ENCODE measurements around the gene PSMD5.

DNA sequence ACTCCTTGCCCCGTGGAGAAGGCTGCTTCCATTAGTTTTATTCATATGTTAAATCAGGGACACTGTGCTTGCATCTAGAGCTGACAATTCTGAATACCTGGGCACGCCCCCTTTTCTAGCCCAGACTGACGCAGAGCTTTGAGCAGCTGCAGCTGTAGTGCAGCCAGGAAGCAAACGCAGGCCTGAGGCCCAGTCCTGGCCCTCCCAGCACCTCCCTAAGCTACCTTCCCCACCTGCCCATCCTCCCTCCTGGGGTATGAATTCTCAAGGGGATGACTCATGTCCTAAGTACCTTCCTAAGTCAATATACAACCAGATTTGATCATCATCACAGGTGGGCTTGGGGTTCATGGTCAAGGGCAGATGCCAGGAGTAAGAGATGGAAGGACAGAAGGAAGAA lies 30.8 kb upstream of the PSMD5 start:
- no peak for TF ChIP-seq CTCF (IDR thresholded peaks at IDR 0.05 in 2 of 3, conservative IDR thresholded peaks at IDR 0.05 in 1 of 3; ENCODE audit: insufficient read depth in 2 of 3, low read depth in 1 of 3, low read length in 3 of 3)
- TF ChIP-seq POLR2AphosphoS5 (IDR thresholded peaks at IDR 0.05; ENCODE audit: control insufficient read depth, insufficient read depth, low read depth, low read length) = no peak
- no peak; the same call in 1 of the 2 replicates for TF ChIP-seq POLR2AphosphoS2 (IDR thresholded peaks at IDR 0.05; ENCODE audit: low read length)
- no peak for TF ChIP-seq ZNF41 (CRISPR knock-in tag; conservative IDR thresholded peaks at IDR 0.05)
- no peak for TF ChIP-seq ZNF121 (CRISPR knock-in tag; conservative IDR thresholded peaks at IDR 0.05)
- TF ChIP-seq TBP (optimal IDR thresholded peaks at IDR 0.05; ENCODE audit: low read depth, low read length) = no peak
- no peak for TF ChIP-seq ZNF274 (IDR thresholded peaks at IDR 0.05; ENCODE audit: borderline replicate concordance, low read depth, low read length)
- TF ChIP-seq ELF1 (tag; IDR thresholded peaks at IDR 0.05) = no peak
- no peak for TF ChIP-seq SIN3A (IDR thresholded peaks at IDR 0.05; ENCODE audit: borderline replicate concordance in 2 of 2, control insufficient read depth in 1 of 2, low read depth in 2 of 2, low read length in 2 of 2)
- TF ChIP-seq POLR2A (conservative IDR thresholded peaks at IDR 0.05) = no peak
- no peak for TF ChIP-seq CHD2 (IDR thresholded peaks at IDR 0.05; ENCODE audit: low read depth, low read length)
- TF ChIP-seq, protein P1, sequence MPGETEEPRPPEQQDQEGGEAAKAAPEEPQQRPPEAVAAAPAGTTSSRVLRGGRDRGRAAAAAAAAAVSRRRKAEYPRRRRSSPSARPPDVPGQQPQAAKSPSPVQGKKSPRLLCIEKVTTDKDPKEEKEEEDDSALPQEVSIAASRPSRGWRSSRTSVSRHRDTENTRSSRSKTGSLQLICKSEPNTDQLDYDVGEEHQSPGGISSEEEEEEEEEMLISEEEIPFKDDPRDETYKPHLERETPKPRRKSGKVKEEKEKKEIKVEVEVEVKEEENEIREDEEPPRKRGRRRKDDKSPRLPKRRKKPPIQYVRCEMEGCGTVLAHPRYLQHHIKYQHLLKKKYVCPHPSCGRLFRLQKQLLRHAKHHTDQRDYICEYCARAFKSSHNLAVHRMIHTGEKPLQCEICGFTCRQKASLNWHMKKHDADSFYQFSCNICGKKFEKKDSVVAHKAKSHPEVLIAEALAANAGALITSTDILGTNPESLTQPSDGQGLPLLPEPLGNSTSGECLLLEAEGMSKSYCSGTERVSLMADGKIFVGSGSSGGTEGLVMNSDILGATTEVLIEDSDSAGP (CRISPR knock-in tag; IDR thresholded peaks at IDR 0.05) = no peak
- TF ChIP-seq MAFG (tag; conservative IDR thresholded peaks at IDR 0.05) = no peak
